ENCODE results near the gene ARGLU1.

The ARGLU1 gene

GRCh38 chr13:106513025-106513983 is 54.6 kb downstream of the ARGLU1 start:
- no peak for TF ChIP-seq CTCF (IDR thresholded peaks at IDR 0.05; ENCODE audit: low read depth, low read length, missing control alignments)
- DNase-seq (ENCODE audit: extremely low read depth, low read depth): no peak
- H3K4me3 ChIP-seq (replicated peaks; ENCODE audit: low read depth, low read length): no peak overlapping the region

- TF ChIP-seq CTCF (IDR thresholded peaks at IDR 0.05; ENCODE audit: low read depth, low read length, missing control alignments): no peak
- no peak for DNase-seq (ENCODE audit: extremely low read depth, low read depth)
- no peak overlapping the region for H3K4me3 ChIP-seq (replicated peaks; ENCODE audit: low read depth, low read length)
These were observed 60.2 kb downstream of the ARGLU1 start for GRCh38 chr13:106507560-106508274.

- H3K4me3 ChIP-seq (replicated peaks; ENCODE audit: low read depth, low read length): no peak overlapping the region
- TF ChIP-seq CTCF (IDR thresholded peaks at IDR 0.05; ENCODE audit: low read depth, low read length, missing control alignments): no peak
- no peak for DNase-seq (ENCODE audit: extremely low read depth, low read depth)
These were observed 61.7 kb downstream of the ARGLU1 start for GRCh38 chr13:106506286-106506685.

- no peak for DNase-seq (ENCODE audit: extremely low read depth, low read depth)
- no peak for TF ChIP-seq CTCF (IDR thresholded peaks at IDR 0.05; ENCODE audit: low read depth, low read length, missing control alignments)
- H3K4me3 ChIP-seq (replicated peaks; ENCODE audit: low read depth, low read length): no peak overlapping the region
These were observed 62.2 kb downstream of the ARGLU1 start for GRCh38 chr13:106505732-106506131.

- no peak overlapping the region for H3K4me3 ChIP-seq (replicated peaks; ENCODE audit: low read depth, low read length)
- TF ChIP-seq CTCF (IDR thresholded peaks at IDR 0.05; ENCODE audit: low read depth, low read length, missing control alignments): no peak
- no peak for DNase-seq (ENCODE audit: extremely low read depth, low read depth)
These were observed 62.6 kb downstream of the ARGLU1 start for GRCh38 chr13:106505295-106505694.

- TF ChIP-seq CTCF (IDR thresholded peaks at IDR 0.05; ENCODE audit: low read depth, low read length, missing control alignments): no peak
- no peak for DNase-seq (ENCODE audit: extremely low read depth, low read depth)
- no peak overlapping the region for H3K4me3 ChIP-seq (replicated peaks; ENCODE audit: low read depth, low read length)
These were observed 64.0 kb downstream of the ARGLU1 start for GRCh38 chr13:106503730-106504453.
